HepG2 (cell line): ENCODE data around the gene MYH15. TPM values are rescaled to one million over a fixed set of nuclear protein-coding genes. Genes with fewer than 3 reads are reported as not detected.

Experiments used
- ARID4A ChIP-seq: sonication (generic); formaldehyde crosslinking; IDR thresholded peaks from 2 replicates; pipeline ENCODE4 v1.5.0; 2020; ENCODE audit warnings: mild to moderate bottlenecking, missing genetic modification reagents, borderline replicate concordance
- ETS1 ChIP-seq: sonication (generic); formaldehyde crosslinking; IDR thresholded peaks from 2 replicates; pipeline ENCODE4 v1.4.0; 2020; ENCODE audit warnings: missing genetic modification reagents
- HOXA7 ChIP-seq: sonication (generic); formaldehyde crosslinking; IDR thresholded peaks from 2 replicates; pipeline ENCODE4 v1.8.1; 2022; ENCODE audit warnings: mild to moderate bottlenecking, missing genetic modification reagents, moderate library complexity
- IRF1 ChIP-seq: sonication (generic); formaldehyde crosslinking; IDR thresholded peaks from 2 replicates; pipeline ENCODE4 v1.4.0; 2020; ENCODE audit warnings: low read depth, mild to moderate bottlenecking, missing genetic modification reagents
- PLRG1 ChIP-seq: fragments of 450-650 bp; conservative IDR thresholded peaks from 2 replicates; pipeline ENCODE4 v1.6.1; 2016
- RXRA ChIP-seq: sonication (generic); formaldehyde crosslinking; IDR thresholded peaks from 2 replicates; pipeline ENCODE4 v1.5.1; 2020; ENCODE audit warnings: missing genetic modification reagents
- SP140L ChIP-seq: sonication (generic); formaldehyde crosslinking; IDR thresholded peaks from 2 replicates; pipeline ENCODE4 v1.4.0; 2020; ENCODE audit warnings: missing genetic modification reagents, borderline replicate concordance
- ZKSCAN1 ChIP-seq: fragments of 150-350 bp; IDR thresholded peaks from 2 replicates; pipeline ENCODE4 v1.6.1; 2014; ENCODE audit warnings: low read length
- polyA plus RNA-seq, 8 experiments: library from polyadenylated mRNA; depleted of rRNA in 3 of 8; stranded (reverse) in 7 of 8; unstranded in 1 of 8; fragments of >200 nt; fragmentation: Illumina TruSeq in 4 of 8; extraction: Trizol in 4 of 8; gene quantifications; 2 replicates each; pipeline versions ENCODE4 v1.2.1 to v1.2.3, GENCODE V29; 2011 to 2016; ENCODE audit warnings: low read depth in 4 of 8, missing spikeins in 1 of 8, mixed read lengths in 1 of 8; ENCODE audit not compliant: insufficient read depth in 1 of 8
- total RNA-seq, 5 experiments: library from RNA; depleted of rRNA; stranded (reverse); fragments of >200 nt; fragmentation: Illumina TruSeq; extraction: Trizol; gene quantifications; 2 replicates each; pipeline ENCODE4 v1.2.3, GENCODE V29; 2016; ENCODE audit warnings: low read depth in 1 of 5

Gene MYH15
- total and polyA plus RNA-seq, 2 of the 13 experiments (the other 11 are each of a cell fraction or from before 2014, with no cell fraction given), result 0.03 to 0.09 TPM

- no peak for TF ChIP-seq ARID4A (CRISPR knock-in tag)
- no peak for TF ChIP-seq PLRG1
- no peak for TF ChIP-seq IRF1 (CRISPR knock-in tag)
- TF ChIP-seq ZKSCAN1, result no peak
- no peak for TF ChIP-seq RXRA (CRISPR knock-in tag)
- TF ChIP-seq SP140L (CRISPR knock-in tag), result no peak
- TF ChIP-seq HOXA7 (CRISPR knock-in tag), result no peak
- TF ChIP-seq ETS1 (CRISPR knock-in tag), result no peak
These were observed 8.9 kb downstream of the MYH15 start (continued) for GRCh38 chr3:108501535-108501934.
